ENCODE data around the gene AKNA.
"Not testable (repeated sequence)": the region's sequence is repeated elsewhere in the genome, so short reads cannot be mapped to it uniquely, and the experiment has no call there.

GRCh38 chr9:114323849-114324248 lies 63.9 kb downstream of the AKNA start:
- not testable (repeated sequence) for TF ChIP-seq CTCF (IDR thresholded peaks at IDR 0.05; ENCODE audit: poor library complexity, severe bottlenecking); POLR2AphosphoS5 (IDR thresholded peaks at IDR 0.05); REST (IDR thresholded peaks at IDR 0.05; ENCODE audit: borderline replicate concordance); EP300 (conservative IDR thresholded peaks at IDR 0.05; ENCODE audit: poor library complexity, severe bottlenecking); EZH2 (IDR thresholded peaks at IDR 0.05; ENCODE audit: borderline replicate concordance, insufficient read depth, low read length, poor library complexity, severe bottlenecking); SMC3 (conservative IDR thresholded peaks at IDR 0.05; ENCODE audit: poor library complexity)
